Activated gamma-delta T cell treated with anti-CD3 and anti-CD28 coated beads, Interleukin-2, amount 50 U/mL, for 16 hours (primary cell): ENCODE results near the gene CTXN3.

Source experiments
- DNase-seq: peaks from one replicate; pipeline ENCODE4 v3.0.0-alpha.2; 2020; ENCODE audit warnings: low read depth

Gene CTXN3

GRCh38 chr5:127699416-127699815, 50.5 kb downstream of the CTXN3 start:
- DNase-seq: no peak

GRCh38 chr5:127700237-127700766, 51.4 kb downstream of the CTXN3 start:
- no peak for DNase-seq

GRCh38 chr5:127702434-127702833, 53.6 kb downstream of the CTXN3 start:
- no peak for DNase-seq

- DNase-seq: no peak
Measured at GRCh38 chr5:127702926-127703561, 54.2 kb downstream of the CTXN3 start, which contains the start of gene CCDC192. TSS of gene CCDC192 (plus strand) at chr5:127703391. CDS start at chr5:127703446, 55 bp downstream.

- no peak for DNase-seq
Measured at GRCh38 chr5:127705120-127705892, 56.4 kb downstream of the CTXN3 start.

GRCh38 chr5:127706691-127707090, 57.8 kb downstream of the CTXN3 start:
- no peak for DNase-seq

- DNase-seq: no peak
Measured at GRCh38 chr5:127707209-127707608, 58.3 kb downstream of the CTXN3 start.
